HL-60 (cell line): Measurements from ENCODE around the gene KDM8.

Experiments
- DNase-seq, 2 experiments: peaks; one replicate each; pipeline ENCODE4 v3.0.0-alpha.2; 2010 to 2020; ENCODE audit warnings: low read depth in 1 of 2, low spot score in 1 of 2
- H3K27ac ChIP-seq: fragments of 250-450 bp; sonication (Bioruptor Pico); replicated peaks from 2 replicates; pipeline ENCODE4 v1.5.1; 2020; ENCODE audit warnings: mild to moderate bottlenecking, moderate library complexity
- H3K27me3 ChIP-seq: fragments of 250-450 bp; sonication (Bioruptor Pico); 2 replicates; pipeline ENCODE4 v1.5.1; 2021; ENCODE audit warnings: mild to moderate bottlenecking, moderate library complexity; ENCODE audit not compliant: insufficient read depth, poor library complexity, severe bottlenecking
- H3K4me3 ChIP-seq: replicated peaks from 2 replicates; pipeline ENCODE4 v1.5.1; 2011; ENCODE audit warnings: mild to moderate bottlenecking, control low read depth, low read length; ENCODE audit not compliant: insufficient read depth
- CTCF ChIP-seq: IDR thresholded peaks from one replicate; pipeline ENCODE4 v1.5.1; 2011; ENCODE audit warnings: low read length, control low read depth, inconsistent platforms; ENCODE audit not compliant: insufficient read depth
- GABPA ChIP-seq: IDR thresholded peaks from 2 replicates; pipeline ENCODE4 v1.6.1; 2012; ENCODE audit warnings: low read depth
- POLR2AphosphoS5 ChIP-seq: IDR thresholded peaks from 2 replicates; pipeline ENCODE4 v1.6.1; 2012; ENCODE audit warnings: low read depth
- REST ChIP-seq: IDR thresholded peaks from 2 replicates; pipeline ENCODE4 v1.6.1; 2012; ENCODE audit warnings: low read depth; ENCODE audit not compliant: insufficient replicate concordance
- SPI1 ChIP-seq: IDR thresholded peaks from 2 replicates; pipeline ENCODE4 v1.6.1; 2012; ENCODE audit warnings: low read depth, mild to moderate bottlenecking, borderline replicate concordance

The KDM8 gene

GRCh38 chr16:27214084-27214961, 11.0 kb downstream of the KDM8 start:
- Histone ChIP-seq H3K27ac (no peak overlapping the region), H3K4me3 (no peak overlapping the region), H3K27me3 (no peaks in the 10 kb centered on the region)
- TF ChIP-seq SPI1, result no peak
- no peak for TF ChIP-seq POLR2AphosphoS5
- no peak for TF ChIP-seq REST
- TF ChIP-seq GABPA, result no peak
- no peak for TF ChIP-seq CTCF
- no peak for DNase-seq

- no peaks in the 10 kb centered on the region for H3K27me3 ChIP-seq
- H3K4me3 ChIP-seq, result no peak overlapping the region
- no peak overlapping the region for H3K27ac ChIP-seq
- TF ChIP-seq GABPA, result no peak
- no peak for TF ChIP-seq SPI1
- TF ChIP-seq CTCF, result no peak
- TF ChIP-seq POLR2AphosphoS5, result no peak
- TF ChIP-seq REST, result no peak
- no peak for DNase-seq
Measured at GRCh38 chr16:27215660-27216059, 12.3 kb downstream of the KDM8 start.

- H3K4me3 ChIP-seq, result no peak overlapping the region
- TF ChIP-seq REST, result no peak
- TF ChIP-seq CTCF, result no peak
- TF ChIP-seq SPI1, result no peak
- TF ChIP-seq POLR2AphosphoS5, result no peak
- TF ChIP-seq GABPA, result no peak
- H3K27me3 ChIP-seq, result no peaks in the 10 kb centered on the region
- H3K27ac ChIP-seq, result no peak overlapping the region
- no peak for DNase-seq
Measured at GRCh38 chr16:27216297-27216885, 13.1 kb downstream of the KDM8 start.
